Measurements from ENCODE around the gene DOCK3.
"Not testable (repeated sequence)": the region's sequence is repeated elsewhere in the genome, so short reads cannot be mapped to it uniquely, and the experiment has no call there.

DOCK3 gene

DNA sequence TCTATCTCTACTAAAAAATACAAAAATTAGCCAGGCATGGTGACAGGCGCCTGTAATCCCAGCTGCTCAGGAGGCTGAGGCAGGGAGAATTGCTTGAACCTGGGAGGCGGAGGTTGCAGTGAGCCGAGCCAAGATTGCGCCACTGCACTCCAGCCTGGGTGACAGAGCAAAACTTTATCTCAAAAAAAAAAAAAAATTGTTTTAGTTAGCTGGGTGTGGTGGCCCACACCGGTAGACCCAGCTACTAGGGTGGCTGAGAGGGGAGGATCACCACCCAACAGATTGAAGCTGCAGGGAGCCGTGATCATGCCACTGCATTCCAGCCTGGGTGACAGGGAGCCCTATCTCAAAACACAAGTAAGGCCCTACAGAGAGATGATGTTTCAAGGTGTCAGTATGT is 712.6 kb downstream of the DOCK3 start:
- not testable (repeated sequence) for DNase-seq (ENCODE audit: low read depth)

GRCh38 chr3:51388286-51389029 is 713.7 kb downstream of the DOCK3 start:
- DNase-seq (ENCODE audit: low read depth), result no peak

- no peak for DNase-seq (ENCODE audit: low read depth)
Measured at GRCh38 chr3:51389423-51390183, 714.9 kb downstream of the DOCK3 start.

GRCh38 chr3:51390246-51391074 is 715.7 kb downstream of the DOCK3 start:
- no peak for DNase-seq (ENCODE audit: low read depth)

DNA sequence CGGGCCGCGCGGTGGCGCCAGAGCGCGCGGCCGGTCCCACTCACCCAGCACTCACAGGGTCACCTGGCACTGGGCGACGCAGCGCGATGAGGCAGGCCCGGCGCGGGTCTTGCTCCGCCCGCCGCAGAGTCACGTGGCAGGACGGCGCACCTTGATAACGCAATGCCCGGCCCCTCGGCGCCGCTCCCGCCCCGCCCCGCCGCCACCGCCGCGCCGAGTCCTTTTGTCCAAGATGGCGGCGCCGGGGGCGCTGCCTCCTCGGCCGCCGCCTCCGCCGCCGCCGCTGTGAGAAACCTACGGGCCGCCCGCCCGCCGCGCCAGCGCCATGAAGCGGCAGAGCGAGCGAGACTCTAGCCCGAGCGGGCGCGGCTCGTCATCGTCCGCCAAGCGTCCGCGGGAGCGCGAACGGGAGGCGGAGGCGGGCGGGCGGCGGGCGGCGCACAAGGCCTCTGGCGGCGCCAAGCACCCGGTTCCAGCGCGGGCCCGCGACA is 716.4 kb downstream of the DOCK3 start, which contains the start of gene RBM15B:
RBM15B (plus strand) TSS at position 211 of the 491 bp plus-strand sequence; CDS start at position 326, 115 bp downstream.
- DNase-seq (ENCODE audit: low read depth), result peak; percentile 84

- DNase-seq (ENCODE audit: low read depth), result no peak
Measured at GRCh38 chr3:51391566-51392354, 717.0 kb downstream of the DOCK3 start.

DNA sequence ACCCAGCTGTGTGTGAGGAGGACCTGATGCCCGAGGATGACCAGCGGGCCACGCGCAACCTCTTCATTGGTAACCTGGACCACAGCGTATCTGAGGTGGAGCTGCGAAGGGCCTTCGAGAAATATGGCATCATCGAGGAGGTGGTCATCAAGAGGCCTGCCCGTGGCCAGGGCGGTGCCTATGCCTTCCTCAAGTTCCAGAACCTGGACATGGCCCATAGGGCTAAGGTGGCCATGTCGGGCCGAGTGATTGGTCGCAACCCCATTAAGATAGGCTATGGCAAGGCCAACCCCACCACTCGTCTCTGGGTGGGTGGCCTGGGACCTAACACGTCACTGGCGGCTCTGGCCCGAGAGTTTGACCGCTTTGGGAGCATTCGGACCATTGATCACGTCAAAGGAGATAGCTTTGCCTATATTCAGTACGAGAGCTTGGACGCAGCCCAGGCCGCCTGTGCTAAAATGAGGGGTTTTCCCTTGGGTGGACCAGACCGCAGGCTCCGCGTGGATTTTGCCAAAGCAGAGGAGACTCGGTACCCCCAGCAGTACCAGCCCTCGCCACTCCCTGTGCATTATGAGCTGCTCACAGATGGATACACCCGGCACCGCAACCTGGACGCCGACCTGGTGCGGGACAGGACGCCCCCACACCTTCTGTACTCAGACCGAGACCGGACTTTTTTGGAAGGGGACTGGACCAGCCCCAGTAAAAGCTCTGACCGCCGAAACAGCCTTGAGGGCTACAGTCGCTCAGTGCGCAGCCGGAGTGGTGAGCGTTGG is 717.8 kb downstream of the DOCK3 start:
- no peak for DNase-seq (ENCODE audit: low read depth)

DNA sequence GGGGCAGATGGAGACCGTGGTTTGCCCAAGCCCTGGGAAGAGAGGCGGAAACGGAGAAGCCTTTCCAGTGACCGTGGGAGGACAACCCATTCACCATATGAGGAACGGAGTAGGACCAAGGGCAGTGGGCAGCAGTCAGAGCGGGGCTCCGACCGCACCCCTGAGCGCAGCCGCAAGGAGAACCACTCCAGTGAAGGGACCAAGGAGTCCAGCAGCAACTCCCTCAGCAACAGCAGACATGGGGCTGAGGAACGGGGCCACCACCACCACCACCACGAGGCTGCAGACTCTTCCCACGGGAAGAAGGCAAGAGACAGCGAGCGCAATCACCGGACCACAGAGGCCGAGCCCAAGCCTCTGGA is 718.4 kb downstream of the DOCK3 start:
- DNase-seq (ENCODE audit: low read depth), result no peak

DNA sequence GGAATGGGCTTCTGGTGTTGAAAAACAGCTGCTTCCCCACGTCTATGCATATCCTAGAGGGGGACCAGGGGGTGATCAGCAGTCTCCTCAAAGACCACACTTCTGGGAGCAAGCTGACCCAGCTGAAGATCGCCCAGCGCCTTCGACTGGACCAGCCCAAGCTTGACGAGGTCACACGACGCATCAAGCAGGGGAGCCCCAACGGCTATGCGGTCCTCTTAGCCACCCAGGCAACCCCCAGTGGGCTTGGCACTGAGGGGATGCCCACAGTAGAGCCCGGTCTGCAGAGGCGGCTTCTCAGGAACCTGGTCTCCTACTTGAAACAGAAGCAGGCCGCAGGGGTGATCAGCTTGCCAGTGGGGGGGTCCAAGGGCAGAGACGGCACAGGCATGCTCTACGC is 718.8 kb downstream of the DOCK3 start:
- no peak for DNase-seq (ENCODE audit: low read depth)

DNA sequence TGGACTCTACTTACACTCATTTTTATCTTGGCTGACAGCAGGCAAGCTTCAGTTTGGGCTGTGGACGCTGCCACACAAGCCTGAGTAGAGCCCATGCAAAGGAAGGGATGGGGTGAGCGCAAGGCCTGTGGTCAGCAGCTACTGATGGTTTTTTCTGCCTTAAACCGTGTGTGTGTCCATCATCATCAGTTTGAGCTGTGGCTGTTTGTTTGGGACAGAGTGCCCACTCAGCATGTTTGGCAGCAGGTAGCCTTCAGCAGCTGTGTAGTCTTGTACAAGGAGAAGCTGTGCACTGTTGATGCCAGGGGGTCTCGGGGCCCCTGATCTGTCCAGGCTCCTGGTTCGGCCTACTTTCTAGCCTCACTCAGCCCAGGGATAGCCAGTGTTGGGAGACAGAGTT is 719.8 kb downstream of the DOCK3 start:
- DNase-seq (ENCODE audit: low read depth), result no peak

GRCh38 chr3:51395493-51396213 is 720.9 kb downstream of the DOCK3 start:
- DNase-seq (ENCODE audit: low read depth), result no peak

DNA sequence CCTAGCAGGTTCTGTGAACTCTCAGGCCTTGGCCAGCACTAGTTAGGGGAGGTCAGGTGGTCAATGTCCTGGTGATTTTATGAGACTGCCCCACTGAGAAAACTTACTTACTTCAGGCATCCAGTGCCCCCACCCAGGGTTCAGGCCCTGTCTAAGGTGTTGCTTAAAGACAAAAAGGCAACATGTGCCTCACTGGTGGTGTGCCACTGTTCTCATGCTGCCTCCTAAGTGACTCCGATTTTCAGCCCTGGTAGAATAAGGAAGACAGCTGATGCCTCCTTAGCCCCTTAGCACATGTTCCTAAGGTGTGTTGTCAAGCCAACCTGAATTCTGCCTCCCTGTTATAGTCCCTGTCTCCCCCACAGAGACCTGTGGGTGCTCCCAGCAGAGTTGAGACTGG is 721.7 kb downstream of the DOCK3 start:
- DNase-seq (ENCODE audit: low read depth), result no peak

DNA sequence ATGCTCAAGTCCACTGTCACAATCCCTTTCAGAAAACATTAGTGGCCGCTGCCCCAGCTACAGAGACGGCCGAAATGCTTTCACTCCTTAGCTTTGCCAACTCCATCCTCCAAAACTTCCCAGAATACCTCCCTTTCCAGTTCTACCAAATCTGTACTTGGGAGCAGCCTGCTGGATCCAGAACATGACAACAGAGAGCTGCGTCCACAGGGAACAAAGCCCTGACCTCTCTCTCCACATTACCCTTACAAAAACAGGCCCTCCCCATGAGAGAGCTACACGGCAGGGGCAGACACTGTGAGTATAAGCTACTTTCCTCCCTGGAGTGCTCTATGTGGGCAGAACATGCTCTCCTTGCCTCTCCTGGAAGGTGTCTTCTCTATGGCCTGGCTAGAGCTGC is 722.7 kb downstream of the DOCK3 start:
- no peak for DNase-seq (ENCODE audit: low read depth)

GRCh38 chr3:51398595-51399310 is 724.0 kb downstream of the DOCK3 start:
- DNase-seq (ENCODE audit: low read depth), result no peak

DNA sequence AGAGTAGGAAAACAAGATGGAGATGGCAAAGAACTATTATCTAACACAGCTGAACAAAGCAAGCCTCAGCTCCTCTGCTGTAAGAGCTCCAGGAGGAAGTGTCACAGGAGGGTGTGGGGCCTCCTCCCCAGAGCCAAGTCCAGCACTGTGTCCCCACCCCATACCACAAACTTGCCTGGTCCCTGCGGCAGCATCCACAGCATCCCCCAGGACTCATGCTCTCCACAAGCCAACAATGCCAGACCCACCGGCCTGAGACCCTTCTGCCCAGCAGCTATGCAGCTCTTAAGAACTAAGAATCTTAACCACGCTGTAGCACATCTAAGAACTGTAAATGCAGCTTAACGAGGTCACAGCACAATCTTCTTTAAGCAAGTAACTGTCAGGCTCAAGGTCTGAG is 725.4 kb downstream of the DOCK3 start:
- no peak for DNase-seq (ENCODE audit: low read depth)

DNA sequence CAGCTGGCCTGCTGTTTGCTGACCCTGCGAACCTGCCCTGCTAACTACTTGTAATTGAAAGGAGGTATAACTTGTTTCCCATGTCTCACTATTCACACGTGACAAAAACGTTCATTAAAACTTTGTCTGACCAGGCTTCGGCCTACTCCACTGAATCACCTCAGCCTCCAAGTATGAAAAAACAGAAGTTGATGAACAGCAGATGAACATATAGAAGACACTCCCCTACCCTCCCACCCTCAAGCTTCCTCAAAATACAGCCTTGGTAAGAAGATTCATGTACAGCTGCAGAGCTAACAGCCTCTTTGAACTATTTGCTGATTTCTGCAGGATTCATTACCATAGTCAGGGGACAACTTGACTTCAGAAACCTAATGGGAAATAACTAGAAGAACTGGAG is 727.0 kb downstream of the DOCK3 start:
- DNase-seq (ENCODE audit: low read depth), result no peak

DNA sequence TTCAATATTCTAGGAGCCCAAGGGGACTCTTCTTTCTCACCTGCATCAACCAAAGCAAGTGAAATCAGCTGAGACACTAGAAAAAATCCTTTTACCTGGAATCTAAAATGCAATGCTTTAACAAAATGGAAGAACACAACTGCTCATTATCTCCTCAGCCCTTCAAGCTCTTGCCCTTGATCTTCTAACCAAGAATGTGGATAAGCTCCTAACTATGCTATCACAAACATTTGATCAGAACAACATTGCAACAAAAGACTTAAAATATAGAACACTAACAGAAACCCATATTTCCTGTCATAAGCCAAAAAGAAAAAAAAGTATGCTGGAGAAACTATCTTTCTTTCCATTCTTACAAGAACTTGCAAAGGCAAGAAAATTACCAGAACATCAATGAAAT is 728.9 kb downstream of the DOCK3 start:
- DNase-seq (ENCODE audit: low read depth), result no peak

DNA sequence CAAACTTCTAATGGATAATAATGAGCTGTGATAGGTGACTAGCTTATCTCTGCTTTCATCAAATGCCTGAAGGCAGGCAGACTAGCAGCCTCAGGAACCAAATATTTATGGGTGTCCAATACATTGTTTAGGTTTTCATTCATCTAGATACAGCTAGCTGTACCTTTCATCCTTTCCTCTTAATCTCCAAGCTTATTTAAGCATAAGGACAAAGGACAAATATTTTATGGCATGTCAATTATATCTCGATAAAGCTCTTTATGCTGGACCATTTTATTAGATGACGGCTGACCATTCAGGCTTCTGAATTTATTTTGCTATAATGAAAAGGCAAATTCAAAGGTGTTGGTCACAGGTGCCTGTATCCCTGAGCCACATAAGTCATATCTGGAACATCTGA is 733.3 kb downstream of the DOCK3 start:
- DNase-seq (ENCODE audit: low read depth), result no peak

- DNase-seq (ENCODE audit: low read depth), result no peak
Measured at GRCh38 chr3:51408813-51409212, 734.1 kb downstream of the DOCK3 start.

- no peak for DNase-seq (ENCODE audit: low read depth)
Measured at GRCh38 chr3:51422211-51422610, 747.5 kb downstream of the DOCK3 start.
